KMS-11 (cell line): ENCODE measurements around the gene PTH1R.

ENCODE experiments used
- H2AFZ ChIP-seq: fragments of 200-600 bp; sonication (generic); 2 replicates; pipeline ENCODE4 v1.6.1; 2016; ENCODE audit warnings: antibody characterized with exemption, mixed run types, low read depth
- H3K27ac ChIP-seq: fragments of 200-600 bp; sonication (generic); 2 replicates; pipeline ENCODE4 v1.6.1; 2016; ENCODE audit warnings: mild to moderate bottlenecking, mixed run types
- H3K27me3 ChIP-seq: fragments of 200-600 bp; sonication (generic); 2 replicates; pipeline ENCODE4 v1.6.1; 2017; ENCODE audit warnings: mild to moderate bottlenecking, low read depth, mixed run types, moderate library complexity; ENCODE audit not compliant: insufficient read depth
- H3K36me3 ChIP-seq: fragments of 200-600 bp; sonication (generic); 2 replicates; pipeline ENCODE4 v1.6.1; 2017; ENCODE audit warnings: mild to moderate bottlenecking, mixed run types; ENCODE audit not compliant: insufficient read depth
- H3K4me1 ChIP-seq: fragments of 200-600 bp; sonication (generic); 2 replicates; pipeline ENCODE4 v1.6.1; 2016; ENCODE audit warnings: mild to moderate bottlenecking, low read depth, mixed run types; ENCODE audit not compliant: poor library complexity, severe bottlenecking
- H3K4me2 ChIP-seq: fragments of 200-600 bp; sonication (generic); 2 replicates; pipeline ENCODE4 v1.7.0; 2016; ENCODE audit warnings: mild to moderate bottlenecking, mixed run types
- H3K4me3 ChIP-seq: fragments of 200-600 bp; sonication (generic); IDR thresholded peaks from 2 replicates; pipeline ENCODE4 v1.6.1; 2017; ENCODE audit warnings: low read depth, low read length, mixed read lengths; ENCODE audit not compliant: insufficient read depth
- H3K79me2 ChIP-seq: fragments of 200-600 bp; sonication (generic); 2 replicates; pipeline ENCODE4 v1.6.1; 2016; ENCODE audit warnings: low read depth, mixed run types; ENCODE audit not compliant: insufficient read depth
- H3K9ac ChIP-seq: fragments of 200-600 bp; sonication (generic); 2 replicates; pipeline ENCODE4 v1.6.1; 2016; ENCODE audit warnings: mild to moderate bottlenecking, mixed run types
- H4K20me1 ChIP-seq: fragments of 200-600 bp; sonication (generic); 2 replicates; pipeline ENCODE4 v1.6.1; 2016; ENCODE audit warnings: mild to moderate bottlenecking, mixed run types; ENCODE audit not compliant: insufficient read depth
- TF ChIP-seq, protein P1 (sequence below): fragments of 200-600 bp; sonication (generic); conservative IDR thresholded peaks from 2 replicates; pipeline ENCODE4 v1.6.1; 2017; ENCODE audit warnings: low read depth, mild to moderate bottlenecking, antibody characterized with exemption, low read length, moderate library complexity, mixed read lengths

The PTH1R gene

DNA sequence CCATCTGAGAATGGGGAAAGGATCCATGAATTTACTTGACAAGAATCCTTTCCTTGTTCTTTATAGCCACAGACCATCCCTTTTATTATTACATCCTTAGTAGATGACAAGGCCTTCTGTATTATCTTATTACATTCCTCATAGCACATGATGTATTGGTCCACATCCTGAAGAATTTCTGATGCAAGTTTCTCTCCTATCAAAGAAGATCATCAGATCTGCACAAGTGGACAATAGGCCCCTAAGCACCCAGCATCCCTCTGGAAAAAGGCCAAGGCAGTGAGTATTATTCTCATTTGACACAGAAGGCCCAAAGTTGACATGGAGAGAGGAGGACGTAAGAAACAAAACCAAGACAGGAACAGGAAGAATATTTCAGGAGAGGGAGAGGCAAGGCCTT, 45.7 kb upstream of the PTH1R start:
- no peaks in the 10 kb centered on the region for H3K79me2 ChIP-seq

DNA sequence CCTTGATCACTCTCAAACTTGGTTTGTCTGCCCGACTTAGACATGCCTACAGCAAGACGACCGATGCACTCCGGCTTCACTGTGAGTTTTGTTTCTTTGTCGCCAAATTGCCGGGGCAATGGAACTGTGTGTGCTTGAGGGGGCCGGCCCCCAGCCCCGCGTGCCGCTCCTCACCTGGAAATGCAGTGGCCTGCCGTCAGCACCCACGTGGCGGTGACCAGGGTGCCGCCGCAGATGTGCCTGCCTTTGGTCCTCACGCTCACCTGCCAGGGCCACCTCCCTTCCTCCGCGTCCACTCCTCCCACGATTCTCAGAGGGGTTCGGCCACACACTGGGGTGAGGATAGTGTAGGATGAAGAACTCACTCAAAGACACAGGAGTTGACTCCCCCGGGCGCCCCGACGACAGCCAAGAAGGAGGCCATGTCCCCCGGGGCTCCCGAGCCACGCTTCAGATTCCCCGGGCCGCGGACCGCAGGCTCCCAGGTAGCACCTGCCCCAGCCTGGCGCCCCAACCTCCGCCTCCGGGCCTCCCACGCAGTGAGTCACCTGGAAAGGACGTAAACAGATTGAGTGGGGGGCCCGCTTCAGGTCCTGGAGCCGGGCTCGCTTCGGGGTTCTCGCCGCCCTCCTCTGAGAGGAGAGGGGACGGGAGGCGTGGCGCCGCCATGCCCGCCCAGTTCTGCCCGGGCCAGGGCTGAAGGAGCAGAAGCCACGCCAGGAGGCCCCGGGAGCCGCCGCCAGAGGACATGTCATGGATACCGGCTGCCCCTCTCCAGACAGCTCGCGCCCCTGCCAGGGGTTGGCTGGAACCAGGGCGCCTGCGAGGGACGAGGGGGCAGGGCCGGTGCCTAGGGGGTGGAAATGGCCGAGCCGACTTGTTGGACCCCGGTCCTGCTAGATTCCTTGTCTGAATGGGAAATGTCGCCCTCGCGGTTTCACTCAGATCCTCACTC, 43.9 kb upstream of the PTH1R start:
- TF ChIP-seq, protein P1, sequence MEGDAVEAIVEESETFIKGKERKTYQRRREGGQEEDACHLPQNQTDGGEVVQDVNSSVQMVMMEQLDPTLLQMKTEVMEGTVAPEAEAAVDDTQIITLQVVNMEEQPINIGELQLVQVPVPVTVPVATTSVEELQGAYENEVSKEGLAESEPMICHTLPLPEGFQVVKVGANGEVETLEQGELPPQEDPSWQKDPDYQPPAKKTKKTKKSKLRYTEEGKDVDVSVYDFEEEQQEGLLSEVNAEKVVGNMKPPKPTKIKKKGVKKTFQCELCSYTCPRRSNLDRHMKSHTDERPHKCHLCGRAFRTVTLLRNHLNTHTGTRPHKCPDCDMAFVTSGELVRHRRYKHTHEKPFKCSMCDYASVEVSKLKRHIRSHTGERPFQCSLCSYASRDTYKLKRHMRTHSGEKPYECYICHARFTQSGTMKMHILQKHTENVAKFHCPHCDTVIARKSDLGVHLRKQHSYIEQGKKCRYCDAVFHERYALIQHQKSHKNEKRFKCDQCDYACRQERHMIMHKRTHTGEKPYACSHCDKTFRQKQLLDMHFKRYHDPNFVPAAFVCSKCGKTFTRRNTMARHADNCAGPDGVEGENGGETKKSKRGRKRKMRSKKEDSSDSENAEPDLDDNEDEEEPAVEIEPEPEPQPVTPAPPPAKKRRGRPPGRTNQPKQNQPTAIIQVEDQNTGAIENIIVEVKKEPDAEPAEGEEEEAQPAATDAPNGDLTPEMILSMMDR = no peak
- Histone ChIP-seq H3K27ac (no peak overlapping the region), H3K4me1 (no peaks in the 10 kb centered on the region), H3K27me3 (no peaks in the 10 kb centered on the region), H3K79me2 (no peaks in the 10 kb centered on the region), H3K4me2 (no peak overlapping the region), H2AFZ (no peak overlapping the region), H4K20me1 (no peaks in the 10 kb centered on the region), H3K9ac (no peak overlapping the region), H3K4me3 (no peak overlapping the region), H3K36me3 (no peaks in the 10 kb centered on the region)

More for the DNA sequence above, 45.7 kb upstream of the PTH1R start:
- no peak overlapping the region for H3K9ac ChIP-seq
- H3K4me2 ChIP-seq = no peak overlapping the region
- no peaks in the 10 kb centered on the region for H4K20me1 ChIP-seq
- H3K27me3 ChIP-seq = no peaks in the 10 kb centered on the region
- H3K4me1 ChIP-seq = no peaks in the 10 kb centered on the region
- H3K27ac ChIP-seq = no peak overlapping the region
- no peak overlapping the region for H2AFZ ChIP-seq
- no peaks in the 10 kb centered on the region for H3K36me3 ChIP-seq
- no peak overlapping the region for H3K4me3 ChIP-seq
- TF ChIP-seq, protein P1 = no peak

DNA sequence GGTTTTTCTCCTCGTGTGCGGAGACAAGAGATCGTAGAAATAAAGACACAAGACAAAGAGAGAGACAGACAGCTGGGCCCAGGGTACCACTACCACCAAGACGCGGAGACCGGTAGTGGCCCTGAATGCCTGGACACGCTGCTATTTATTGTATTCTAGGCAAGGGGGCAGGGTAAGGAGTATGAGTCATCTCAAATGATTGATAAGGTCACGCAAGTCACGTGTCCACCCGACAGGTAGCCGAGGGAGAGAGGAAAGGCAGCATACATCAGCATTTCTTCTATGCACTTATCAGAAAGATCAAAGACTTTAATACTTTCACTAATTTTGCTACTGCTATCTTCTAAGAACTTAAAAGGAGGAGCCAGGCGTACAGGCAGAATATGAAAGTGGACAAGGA, 42.5 kb upstream of the PTH1R start:
- Histone ChIP-seq H3K9ac (no peak overlapping the region), H3K79me2 (no peaks in the 10 kb centered on the region), H3K4me2 (no peak overlapping the region), H3K27me3 (no peaks in the 10 kb centered on the region), H3K27ac (no peak overlapping the region), H3K4me3 (no peak overlapping the region), H2AFZ (no peak overlapping the region), H3K36me3 (no peaks in the 10 kb centered on the region), H3K4me1 (no peaks in the 10 kb centered on the region), H4K20me1 (no peaks in the 10 kb centered on the region)
- TF ChIP-seq, protein P1 = no peak

DNA sequence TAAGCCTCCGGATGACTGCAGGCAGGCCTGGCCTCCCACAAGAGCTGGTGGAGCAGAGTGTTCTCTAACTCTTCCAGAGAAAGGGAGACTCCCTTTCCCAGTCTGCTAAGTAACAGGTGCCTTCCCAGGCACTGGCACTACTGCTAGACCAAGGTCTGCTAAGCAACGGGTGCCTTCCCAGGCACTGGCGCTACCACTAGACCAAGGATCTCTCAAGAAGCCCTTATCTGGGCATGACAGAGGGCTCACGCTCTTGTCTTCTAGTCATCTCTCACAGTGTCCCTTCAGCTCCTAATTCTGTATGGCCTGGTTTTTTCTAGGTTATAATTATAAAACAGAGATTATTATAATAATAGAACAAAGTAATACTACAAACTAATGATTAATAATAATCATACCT, 42.0 kb upstream of the PTH1R start:
- TF ChIP-seq, protein P1 = no peak
- Histone ChIP-seq H4K20me1 (no peaks in the 10 kb centered on the region), H3K36me3 (no peaks in the 10 kb centered on the region), H3K9ac (no peak overlapping the region), H3K27ac (no peak overlapping the region), H3K79me2 (no peaks in the 10 kb centered on the region), H2AFZ (no peak overlapping the region), H3K27me3 (no peaks in the 10 kb centered on the region), H3K4me2 (no peak overlapping the region), H3K4me3 (no peak overlapping the region), H3K4me1 (no peaks in the 10 kb centered on the region)
